Activated CD8-positive, alpha-beta memory T cell treated with anti-CD3 and anti-CD28 coated beads for 24 hours (primary cell): ENCODE data around the gene CTF1.
"Not testable (repeated sequence)": the region's sequence is repeated elsewhere in the genome, so short reads cannot be mapped to it uniquely, and the experiment has no call there.

Source experiments
- DNase-seq: peaks from one replicate; pipeline ENCODE4 v3.0.0-alpha.2; 2020

Gene CTF1, protein sequence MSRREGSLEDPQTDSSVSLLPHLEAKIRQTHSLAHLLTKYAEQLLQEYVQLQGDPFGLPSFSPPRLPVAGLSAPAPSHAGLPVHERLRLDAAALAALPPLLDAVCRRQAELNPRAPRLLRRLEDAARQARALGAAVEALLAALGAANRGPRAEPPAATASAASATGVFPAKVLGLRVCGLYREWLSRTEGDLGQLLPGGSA

DNA sequence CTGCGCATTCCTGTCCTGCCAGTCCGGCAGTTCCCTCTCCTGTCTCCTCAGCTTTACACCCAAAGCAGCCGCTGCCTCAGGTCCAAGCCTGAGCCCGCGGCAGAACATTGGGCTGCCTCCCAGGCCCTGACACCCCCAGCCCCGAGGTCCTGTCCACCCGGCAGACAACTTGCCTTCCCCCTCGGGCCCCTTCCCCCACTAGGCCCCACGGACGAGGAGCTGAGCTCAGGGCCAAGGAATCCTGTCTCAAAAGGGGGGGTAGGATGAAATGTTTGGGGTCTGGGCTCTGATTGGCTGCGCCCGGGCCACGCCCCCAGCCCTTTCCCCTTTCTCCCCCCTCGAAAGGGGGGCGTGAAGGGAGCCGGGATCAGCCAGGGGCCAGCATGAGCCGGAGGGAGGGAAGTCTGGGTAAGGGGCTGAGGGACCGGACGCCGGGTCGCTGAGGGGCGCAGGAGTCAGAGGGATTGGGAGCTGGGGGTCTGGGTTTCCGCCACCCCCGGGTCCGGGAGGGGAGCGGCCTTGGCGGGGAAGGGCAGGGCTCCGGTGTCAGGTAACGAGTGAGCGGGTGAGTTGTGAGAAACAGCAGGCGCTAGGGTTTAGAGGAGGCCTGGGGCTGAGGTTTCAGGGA is at the start of gene CTF1:
TSS of gene CTF1 (plus strand) at position 354 of the 628 bp plus-strand sequence. CDS start at position 384, 30 bp downstream.
- no peak for DNase-seq

DNA sequence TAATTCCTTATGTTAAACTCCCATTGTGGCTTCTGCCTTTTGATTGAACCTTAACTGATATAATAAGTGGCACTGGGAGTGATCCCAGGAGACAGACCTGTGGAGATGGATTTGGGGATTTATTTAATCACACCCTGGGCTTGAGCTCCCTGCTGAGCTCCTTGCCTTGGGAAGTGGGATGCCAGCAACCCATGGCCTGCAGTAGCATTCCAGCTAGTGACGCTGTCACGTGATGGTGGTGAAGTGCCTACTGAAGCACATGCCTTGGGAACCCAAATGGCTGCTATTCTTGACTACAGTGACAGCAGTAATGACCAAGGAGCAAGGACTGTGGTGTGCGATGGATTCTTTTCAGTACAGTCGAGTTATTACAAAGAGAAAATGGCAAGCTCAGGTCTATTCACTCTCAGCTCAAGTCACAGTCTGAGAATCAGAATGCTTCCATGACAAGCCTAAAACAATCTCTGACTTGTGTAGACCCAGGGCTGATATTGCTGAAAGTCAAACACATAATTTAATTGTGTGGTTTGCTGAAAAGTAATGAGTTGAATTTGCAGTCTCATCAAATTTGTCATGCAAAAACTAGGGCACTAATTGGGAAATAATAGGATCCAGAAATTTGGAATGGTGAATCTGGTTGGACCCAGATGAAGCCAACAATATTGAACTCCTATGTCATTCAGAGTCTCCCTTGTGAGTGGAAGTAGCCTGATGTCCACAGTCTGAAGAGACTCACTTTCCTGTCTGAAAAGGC is 49.6 kb upstream of the CTF1 start:
- no peak for DNase-seq

DNA sequence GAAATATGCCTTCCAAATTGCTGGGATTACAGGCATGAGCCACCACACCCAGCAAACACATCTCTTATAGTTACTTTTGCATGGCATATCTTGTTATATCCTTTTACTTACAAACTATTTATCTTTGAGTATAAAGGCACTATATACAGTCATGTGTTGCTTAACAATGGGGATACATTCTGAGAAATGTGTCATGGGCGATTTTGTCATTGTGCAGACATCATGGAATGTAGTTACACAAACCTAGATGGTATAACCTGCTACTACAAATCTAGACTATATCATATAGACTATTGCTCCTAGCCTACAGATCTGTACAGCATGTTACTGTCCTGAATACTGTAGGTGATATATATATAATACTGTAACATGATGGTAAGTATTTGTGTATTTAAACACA is 46.2 kb upstream of the CTF1 start:
- DNase-seq: no peak

DNA sequence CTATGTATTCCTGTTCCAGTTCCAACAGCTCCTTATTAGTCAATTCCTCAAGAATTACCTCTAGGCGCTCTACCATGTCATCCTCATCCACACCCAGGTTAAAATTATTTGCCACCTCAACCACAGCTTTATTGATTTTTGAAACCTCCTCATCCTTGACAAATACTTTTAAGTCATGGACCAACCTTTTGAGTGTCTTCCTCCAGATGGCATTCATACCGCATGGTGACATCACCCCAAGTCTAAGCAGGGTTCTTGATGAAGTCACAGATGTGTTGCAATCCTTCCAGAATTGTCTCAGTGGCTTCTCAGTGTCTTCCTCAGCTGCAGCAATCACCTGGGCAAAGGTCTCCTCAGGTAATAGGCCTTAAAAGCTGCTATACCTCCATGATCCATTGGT is 42.7 kb upstream of the CTF1 start:
- DNase-seq: no peak

DNA sequence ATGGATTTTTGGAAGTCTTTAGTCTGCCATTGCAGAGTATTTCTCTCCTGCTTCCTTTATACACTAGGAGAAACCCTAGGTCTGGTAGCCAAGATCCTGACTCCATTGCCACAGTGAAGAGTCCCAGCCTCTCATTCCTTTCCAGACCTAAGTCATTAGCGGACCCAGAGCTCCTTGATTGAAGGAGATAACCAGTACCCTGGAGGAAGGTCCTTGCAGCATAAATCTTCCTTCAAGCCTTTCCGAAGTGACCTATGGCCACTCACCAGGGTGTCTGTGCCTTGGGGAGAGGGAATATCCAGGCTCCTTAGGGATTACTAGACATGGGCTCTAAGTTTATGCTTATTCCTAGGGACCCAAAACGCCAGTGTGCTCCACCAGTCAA is 38.3 kb upstream of the CTF1 start:
- no peak for DNase-seq

DNA sequence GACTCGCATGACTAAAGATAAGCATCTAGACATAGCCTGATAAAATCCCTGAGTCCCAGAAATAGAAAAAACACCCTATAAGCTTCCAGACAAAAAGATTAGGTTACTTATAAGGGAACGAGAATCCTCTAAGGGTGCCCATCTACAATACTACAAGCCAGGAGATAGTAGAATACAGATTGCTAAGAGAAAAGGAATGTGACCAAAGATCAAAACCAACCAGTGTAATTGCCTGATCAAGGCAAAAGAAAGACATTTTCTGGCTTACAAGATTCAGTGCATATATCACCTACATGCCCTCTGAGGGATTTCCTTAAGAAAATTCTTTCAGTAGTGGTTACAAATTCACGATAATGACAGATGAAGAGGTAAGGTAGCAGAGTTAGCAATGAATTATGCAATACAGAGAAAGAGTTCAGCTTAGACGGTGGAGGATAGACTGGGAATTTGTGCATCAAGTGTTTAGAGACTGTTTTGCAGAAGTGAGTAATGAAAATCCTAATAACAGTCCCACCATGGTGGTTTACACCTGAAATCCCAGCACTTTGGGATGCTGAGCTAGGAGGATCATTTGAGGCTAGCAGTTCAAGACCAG is 37.5 kb upstream of the CTF1 start:
- DNase-seq: no peak

DNA sequence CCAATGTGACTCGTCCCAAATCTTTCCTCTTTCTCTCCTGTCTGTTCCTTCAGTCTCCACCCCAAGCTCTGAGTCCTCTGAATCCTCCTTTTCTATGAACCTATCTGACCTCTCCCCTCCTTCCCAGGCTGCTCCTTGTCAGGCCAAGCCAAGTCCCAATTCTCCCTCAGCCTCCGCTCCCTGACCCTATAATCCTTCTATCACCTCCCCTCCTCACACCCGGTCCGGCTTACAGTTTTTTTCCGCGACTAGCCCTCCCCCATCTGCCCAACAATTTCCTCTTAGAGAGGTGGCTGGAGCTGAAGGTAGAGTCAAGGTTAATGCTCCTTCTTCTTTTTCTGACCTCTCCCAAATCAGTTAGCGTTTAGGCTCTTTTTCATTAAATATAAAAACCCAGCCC is 35.7 kb upstream of the CTF1 start:
- DNase-seq: not testable (repeated sequence)

DNA sequence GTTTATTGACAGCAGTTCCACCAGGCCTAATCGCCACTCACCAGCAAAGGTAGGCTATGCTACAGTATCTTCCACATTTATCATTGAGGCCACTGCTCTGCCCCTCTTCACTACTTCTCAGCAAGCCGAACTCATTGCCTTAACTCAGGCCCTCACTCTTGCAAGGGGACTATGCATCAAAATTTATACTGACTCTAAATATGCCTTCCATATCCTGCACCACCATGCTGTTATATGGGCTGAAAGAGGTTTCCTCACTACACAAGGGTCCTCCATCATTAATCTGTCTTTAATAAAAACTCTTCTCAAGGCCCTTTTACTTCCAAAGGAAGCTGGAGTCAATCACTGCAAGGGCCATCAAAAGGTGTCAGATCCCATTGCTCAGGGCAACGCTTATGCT is 33.2 kb upstream of the CTF1 start:
- DNase-seq: not testable (repeated sequence)

DNA sequence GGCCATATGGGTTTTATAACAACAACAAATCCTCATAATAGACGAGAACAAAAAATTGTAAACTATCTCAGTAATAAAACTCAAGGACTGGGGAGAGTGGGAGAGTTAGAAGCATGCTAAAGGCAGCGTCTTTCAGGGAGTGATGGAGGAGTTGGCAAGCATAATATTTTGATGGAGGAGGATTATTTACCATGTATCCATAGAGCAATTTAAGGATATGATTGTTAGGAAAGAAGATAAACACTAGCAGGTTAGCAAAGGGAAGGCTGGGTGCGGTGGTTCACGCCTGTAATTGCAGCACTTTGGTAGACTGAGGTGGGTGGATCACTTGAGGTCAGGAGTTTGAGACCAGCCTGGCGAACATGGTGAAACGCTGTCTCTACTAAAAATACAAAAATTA is 30.4 kb upstream of the CTF1 start:
- DNase-seq: no peak

DNA sequence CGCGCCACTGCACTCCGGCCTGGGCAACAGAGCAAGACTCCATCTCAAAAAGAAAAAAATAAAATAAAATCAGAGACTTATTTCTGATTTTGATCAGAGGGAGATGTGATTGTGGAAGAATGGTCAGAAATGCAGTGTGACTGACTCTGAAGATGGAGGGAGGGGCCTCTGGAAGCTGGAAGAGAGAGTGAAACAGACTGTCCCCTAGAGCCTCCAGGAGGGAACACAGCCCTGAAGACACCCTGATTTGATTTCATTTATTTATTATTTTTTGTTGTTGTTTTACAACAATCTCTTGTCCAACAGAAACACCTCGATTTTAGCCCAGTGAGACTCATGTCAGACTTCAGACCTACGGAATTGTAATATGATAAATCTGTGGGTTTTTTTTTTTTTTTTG is 28.7 kb upstream of the CTF1 start:
- DNase-seq: no peak

DNA sequence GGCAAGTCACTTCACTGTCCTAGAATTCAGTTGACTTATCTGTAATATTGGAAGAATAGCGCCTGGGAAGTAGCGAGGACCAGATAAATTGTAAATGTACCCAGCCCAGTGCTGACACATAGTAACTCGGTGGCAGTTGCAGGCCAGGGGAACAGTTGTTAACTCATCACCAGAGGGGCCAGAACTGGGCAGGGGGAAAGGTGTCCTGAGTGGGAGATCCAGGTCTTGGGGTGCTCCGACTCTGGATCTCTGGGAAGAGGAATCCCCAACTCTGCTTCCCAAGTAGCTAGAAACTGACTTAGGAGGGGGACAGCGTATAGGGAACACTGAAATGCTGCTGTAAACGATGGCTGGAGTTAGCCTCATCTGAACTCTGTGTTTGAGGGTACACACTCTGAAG is 25.5 kb upstream of the CTF1 start:
- DNase-seq: no peak

DNA sequence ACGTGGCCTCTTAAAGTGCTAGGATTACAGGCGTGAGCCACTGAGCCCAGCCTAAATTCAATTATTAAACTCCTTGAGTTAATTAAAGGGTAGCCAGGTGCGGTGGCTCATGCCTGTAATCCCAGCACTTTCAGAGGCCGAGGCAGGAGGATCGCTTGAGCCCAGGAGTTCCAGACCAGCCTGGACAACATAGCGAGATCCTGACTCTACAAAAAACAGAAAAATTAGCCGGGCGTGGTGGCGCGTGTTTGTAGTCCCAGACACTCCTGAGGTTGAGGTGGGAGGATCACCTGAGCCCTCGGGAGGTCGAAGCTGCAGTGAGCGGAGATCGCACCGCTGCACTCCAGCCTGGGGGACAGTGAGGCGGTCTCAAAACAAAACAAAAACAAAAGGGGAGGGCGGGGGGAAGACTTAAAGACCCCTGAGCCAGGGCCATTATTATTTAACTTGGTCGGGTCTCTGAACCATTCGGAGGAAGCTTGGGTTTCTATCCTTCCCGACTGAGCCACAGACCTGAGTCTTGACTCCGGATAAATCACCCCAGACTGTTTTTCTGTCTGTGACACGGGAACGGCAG is 22.1 kb upstream of the CTF1 start:
- peak; percentile 65 for DNase-seq

DNA sequence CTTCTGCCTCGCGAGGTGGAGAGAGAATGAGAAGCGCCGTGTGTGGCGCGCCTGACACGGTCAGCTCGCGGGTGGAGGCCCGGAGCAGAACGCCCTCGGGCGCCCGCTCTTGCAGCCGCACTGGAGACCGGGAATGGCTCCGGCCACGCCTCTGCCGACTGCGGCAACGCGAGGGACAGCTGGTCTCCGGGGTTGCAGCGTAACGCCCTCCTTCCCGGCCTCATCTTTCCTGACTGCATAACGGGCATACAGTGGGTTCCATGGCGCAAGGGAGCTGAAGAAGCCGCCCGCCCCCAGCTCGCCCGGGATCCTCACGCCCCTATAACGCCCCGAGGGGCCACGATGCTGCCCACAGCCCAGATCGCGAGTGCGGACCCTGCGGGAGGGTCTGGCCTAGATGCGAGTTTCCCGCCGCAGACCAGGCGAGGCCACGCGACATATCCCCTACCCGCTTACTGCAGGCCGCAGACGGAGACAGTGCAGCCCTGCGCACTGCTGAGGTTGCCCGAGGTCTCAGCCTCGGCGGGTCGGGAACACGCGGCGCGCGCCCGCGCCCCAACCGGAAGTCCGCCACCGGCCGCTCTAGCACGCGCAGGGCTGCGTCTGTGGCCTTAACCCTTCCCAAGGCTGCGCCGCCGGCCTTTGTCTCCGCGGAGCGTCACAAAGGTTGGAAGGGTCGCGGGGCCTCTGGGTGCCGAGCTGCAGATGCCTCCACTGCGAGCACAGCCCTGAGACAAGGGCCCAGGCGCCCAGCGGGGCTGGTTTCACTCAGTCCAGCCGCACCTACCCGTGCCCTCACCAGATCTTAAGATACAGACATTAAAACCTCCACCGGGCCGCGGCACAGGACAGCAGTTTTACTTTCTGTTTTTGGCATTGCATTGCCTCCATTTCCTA is 21.3 kb upstream of the CTF1 start:
- DNase-seq: peak; percentile 96

DNA sequence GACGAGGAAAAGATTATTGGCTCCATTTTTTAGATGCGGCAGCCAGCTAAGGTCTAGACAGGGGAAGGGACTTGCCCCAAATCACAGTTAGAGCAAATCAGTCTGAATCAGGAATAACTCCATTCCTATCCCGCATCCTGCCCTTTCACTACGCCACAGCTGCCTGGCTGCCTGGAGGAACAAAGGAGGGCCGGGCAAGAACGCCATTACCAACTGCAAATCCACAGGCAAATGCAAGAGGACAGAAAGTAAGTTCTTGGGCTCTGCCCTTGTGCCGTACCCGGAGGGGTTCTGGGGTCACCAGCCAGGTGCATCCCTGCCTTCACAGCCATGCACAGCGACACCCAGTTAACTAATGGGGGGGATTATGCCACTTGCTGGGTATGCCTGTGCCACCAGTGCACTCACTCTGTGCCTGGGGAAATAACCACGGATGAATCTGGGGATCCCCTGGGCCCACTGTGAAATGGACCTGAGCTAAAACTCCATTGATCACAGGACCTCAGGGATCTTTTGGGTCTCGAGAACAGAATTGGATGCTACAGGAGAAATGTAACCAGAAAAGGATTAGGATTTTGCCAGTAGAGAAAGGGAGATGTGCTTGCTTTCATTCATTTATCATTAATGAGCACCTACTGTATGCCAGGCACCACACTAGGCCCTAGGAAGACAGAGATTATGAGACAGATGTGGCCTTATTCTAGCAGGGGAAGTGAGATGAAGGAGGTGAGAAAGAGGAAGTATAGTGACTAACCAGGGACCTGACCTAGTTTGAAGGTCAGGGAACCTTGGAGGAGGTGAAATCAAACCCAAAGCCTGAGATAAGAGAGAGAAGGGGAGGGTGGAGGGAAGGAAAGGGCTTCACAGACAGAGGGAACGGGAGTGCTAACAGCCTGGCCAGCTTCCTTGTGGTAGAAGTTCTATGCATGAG is 20.3 kb upstream of the CTF1 start:
- DNase-seq: peak; percentile 76

DNA sequence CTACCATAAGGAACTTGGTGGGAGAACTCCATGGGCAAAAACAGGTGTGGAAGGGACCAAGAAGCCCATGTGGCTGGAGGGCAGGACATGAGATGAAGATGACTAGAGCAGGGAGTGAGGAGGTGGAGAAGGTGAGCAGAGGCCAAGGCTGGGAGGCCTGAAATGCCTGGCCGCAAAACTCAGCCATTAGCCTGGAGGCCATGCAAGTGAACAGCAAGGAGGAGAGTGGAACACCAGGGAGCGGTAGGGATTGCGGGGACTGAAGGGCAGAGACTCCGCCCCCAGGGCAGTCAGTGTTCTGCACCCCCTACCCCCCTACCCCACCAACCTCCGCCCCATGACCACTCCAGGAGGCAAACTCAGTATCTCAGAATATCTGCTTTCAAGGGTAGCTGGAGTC is 19.5 kb upstream of the CTF1 start:
- no peak for DNase-seq

DNA sequence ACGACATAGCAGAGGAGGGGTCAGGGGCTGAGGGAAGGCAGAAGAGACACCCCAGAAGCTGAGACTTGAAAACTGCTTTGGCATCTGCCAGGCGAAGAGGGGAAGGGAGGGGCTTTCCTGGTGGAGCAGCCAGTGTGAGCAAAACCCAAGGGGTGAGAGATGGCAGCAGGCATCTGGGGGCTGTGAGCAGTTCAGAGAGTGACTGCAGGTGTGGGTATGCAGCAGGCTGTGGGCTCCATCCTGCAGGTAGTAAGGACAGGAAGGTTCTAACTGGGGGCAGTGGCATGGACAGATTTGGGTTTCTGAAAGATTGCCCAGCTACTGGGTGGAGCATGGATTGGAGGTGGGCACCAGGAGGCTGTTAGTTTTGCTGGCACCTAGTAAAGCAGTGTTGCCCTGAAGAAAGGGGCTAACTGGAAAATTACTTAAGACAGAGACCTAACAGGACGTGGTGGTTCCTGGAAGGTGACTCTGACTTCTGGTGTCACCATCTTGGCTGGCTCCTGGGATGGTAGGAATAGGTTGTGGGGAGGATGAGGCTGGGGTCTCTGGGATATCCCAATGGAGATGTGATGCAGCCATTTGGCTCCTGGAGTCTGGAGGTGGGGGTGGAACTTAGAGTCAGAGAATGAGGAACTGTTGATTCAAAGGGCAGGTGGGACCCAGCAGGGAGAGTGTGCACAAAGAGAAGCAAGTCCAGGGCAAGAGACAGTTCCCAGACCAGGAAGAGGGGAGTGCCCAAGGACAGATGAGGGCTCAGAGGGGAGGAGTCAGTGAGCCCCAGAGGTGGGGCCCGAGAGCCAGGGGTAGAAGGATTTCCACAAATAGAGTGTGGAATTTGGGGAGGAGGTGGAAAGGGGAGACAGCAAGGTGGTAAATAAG is 13.7 kb upstream of the CTF1 start:
- no peak for DNase-seq

DNA sequence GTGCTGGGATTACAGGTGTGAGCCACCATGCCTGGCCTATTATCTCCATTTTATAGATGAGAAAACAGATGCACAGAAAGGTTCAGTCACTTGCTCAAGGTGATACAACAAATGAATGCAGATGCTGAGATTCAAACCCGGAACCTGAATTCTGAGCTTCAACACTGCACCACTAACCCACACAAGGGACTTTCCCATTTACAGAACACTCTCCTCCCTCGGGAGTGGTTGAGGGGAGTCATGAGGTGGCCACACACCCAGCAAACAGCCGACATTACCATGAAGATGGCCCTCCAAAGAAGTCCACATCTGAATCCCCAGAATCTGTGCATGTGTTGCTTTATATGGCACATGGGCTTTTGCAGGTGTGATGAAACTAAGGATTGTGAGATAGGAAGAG is 11.7 kb upstream of the CTF1 start:
- no peak for DNase-seq

DNA sequence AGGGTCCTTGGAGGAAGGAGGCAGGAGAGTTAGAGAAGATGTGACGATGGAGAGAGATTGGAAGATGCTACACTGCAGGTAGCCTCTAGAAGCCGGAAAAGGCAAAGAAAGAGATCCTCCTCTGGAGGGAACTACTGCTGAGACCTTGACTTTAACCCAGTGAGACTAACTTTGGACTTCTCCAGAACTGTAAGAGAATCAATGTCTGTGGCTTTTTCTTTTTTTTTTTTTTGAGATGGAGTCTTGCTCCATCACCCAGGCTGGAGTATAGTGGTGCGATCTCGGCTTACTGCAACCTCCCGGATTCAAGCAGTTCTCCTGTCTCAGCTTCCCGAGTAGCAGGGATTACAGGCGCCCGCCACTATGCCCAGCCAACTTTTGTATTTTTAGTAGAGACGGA is 11.2 kb upstream of the CTF1 start:
- no peak for DNase-seq

DNA sequence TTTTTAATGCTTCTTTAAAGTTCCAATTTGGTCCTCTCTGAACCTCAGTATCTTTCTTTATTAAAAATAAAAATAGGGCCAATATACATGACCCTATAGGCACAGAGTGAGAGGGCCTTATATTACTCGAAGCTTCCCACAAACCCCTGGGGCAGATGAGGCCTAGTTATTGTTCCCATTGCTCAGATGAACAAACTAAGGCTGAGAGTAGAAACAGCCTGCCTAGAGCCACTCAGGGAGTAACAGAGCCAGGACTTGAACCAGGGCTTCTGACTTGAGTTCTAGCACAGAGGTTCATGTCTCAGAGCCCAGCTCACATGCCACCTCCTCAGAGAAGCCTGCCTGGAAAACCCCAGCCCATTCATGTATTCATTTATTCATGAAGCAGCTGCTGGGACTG is 10.3 kb upstream of the CTF1 start:
- DNase-seq: no peak

DNA sequence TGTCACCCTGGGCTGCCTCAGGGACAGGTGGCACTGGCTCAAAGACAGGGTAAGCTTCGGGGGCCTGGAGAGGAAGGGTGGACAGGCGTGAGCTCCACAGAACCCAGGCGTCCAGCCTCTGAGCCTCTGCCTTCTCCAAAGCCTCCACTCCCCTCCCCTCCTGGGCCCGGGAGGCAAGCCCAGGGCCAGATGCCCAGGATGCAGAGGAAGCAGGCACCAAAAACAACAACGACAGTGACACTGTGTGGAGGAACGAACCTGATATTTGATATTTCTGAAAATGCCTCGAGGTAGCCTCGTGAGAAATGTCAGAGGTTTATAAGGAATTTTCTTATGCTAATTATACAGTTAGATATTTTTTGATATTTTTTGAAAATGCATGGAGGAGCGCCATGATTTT is 8.5 kb upstream of the CTF1 start:
- no peak for DNase-seq
